ENCODE data around the gene GPNMB.
"Not testable (repeated sequence)": the region's sequence is repeated elsewhere in the genome, so short reads cannot be mapped to it uniquely, and the experiment has no call there.

GPNMB gene

DNA sequence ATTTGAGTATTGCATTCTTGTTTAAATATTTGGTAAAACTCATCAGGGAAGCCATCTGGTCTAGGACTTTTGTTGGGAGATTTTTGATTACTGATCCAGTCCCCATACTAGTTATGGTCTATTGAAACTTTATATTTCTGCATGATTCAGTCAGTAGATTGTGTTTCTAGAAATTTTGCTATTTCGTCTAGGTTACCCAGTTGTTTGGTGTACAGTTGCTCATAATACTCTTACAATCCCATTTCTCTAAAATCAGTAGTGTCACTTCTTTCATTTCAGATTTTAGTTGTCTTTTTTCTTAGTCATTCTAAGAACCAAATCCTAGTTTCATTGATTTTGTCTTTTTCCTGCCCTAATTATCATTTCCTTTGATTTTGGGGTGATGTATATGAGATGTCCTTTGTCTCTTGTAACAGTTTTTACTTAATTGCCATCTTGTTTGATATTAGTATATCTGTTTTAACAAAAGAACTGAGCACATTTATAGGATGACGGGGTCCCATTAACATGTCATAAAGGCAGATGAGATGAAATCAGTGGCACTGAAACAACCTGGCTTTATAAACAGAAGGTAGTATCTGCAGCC, 60.5 kb downstream of the GPNMB start:
- no peak for DNase-seq (ENCODE audit: low read depth)

DNA sequence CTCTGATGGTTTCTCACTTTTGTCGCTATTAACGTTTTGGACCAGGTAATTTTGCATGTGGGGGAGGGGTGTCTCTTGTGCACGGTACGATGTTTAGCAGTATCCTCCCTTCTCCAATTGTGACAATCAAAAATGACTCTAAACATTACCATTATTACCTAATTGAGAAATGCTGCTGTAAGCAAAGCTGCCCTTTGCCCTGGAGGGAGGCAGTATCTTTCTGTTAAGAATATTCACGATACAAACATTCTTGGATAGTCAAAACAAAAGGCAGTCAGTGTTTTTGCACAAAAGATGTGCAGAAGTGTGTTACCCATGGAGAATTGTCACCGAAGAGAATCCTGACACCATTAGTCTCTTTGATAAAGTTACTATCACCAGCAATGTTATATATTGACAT, 62.2 kb downstream of the GPNMB start:
- DNase-seq (ENCODE audit: low read depth): no peak

DNA sequence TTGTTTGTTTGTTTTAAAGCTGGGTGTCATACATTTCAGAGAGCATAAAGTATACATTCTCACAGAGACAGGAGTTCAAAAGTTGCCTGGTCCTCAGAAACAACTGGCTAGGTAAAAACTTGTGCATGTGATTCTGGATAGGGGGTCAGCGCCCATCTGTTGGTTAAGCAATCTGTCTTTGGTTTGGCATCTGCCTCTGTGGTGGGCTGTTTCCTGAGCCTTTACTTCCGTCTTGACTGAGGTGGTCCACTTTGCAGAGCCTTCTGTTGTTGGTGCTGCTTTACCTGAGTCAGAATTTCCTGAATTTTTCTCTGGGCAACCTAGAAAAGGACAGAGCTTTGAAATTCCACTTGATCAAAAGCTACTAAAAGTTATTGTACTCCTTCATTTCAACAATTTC, 65.6 kb downstream of the GPNMB start:
- DNase-seq (ENCODE audit: low read depth): not testable (repeated sequence)

DNA sequence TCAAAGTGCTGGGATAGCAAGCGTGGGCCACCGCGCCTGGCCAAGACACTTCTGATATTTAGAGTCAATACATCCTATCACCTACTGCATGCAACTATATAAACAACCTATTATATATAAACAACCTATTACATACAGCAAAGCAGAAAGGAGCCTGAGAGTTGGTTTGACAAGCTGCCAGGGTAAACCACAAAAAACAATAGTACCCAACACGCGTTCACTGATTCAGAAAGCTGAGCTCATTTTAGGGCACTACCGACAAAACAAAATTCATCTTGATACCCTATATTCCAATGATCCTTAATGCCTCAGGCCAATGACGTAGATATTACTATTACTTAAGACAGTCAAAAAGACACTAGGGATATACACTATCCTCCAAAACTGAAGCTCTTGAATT, 68.8 kb downstream of the GPNMB start:
- DNase-seq (ENCODE audit: low read depth): no peak
